ENCODE measurements around the gene DIS3L.

GRCh38 chr15:66252685-66253417 is 40.5 kb upstream of the DIS3L start:
- TF ChIP-seq CTCF (IDR thresholded peaks at IDR 0.05 in 4 of 5, conservative IDR thresholded peaks at IDR 0.05 in 1 of 5) (no peak), POLR2A (IDR thresholded peaks at IDR 0.05) (no peak)
